ES-I3 (cell line): ENCODE measurements around the gene TSPAN7.

Experiments used
- H3K36me3 ChIP-seq: 2 replicates; pipeline ENCODE4 v1.6.1; 2013; ENCODE audit warnings: mild to moderate bottlenecking, low read length, control low read depth, moderate library complexity; ENCODE audit not compliant: insufficient read depth
- H3K4me1 ChIP-seq: 2 replicates; pipeline ENCODE4 v1.6.1; 2013; ENCODE audit warnings: mild to moderate bottlenecking, control low read depth, low read length; ENCODE audit not compliant: insufficient read depth
- H3K9ac ChIP-seq: 2 replicates; pipeline ENCODE4 v1.6.1; 2013; ENCODE audit warnings: low read depth, mild to moderate bottlenecking, low read length, moderate library complexity
- H3K9me3 ChIP-seq: 2 replicates; pipeline ENCODE4 v1.6.1; 2013; ENCODE audit warnings: mild to moderate bottlenecking, low read length, moderate library complexity; ENCODE audit not compliant: control insufficient read depth, insufficient read depth

TSPAN7 gene

GRCh38 chrX:38704146-38704882, 143.0 kb downstream of the TSPAN7 start:
- H3K36me3 ChIP-seq = no peaks in the 10 kb centered on the region
- no peaks in the 10 kb centered on the region for H3K9me3 ChIP-seq
- H3K4me1 ChIP-seq = peaks cover 20% of the 10 kb centered on the region

GRCh38 chrX:38717871-38718270, 156.5 kb downstream of the TSPAN7 start:
- Histone ChIP-seq H3K4me1 (no peaks in the 10 kb centered on the region), H3K9ac (no peak overlapping the region), H3K36me3 (no peaks in the 10 kb centered on the region), H3K9me3 (no peaks in the 10 kb centered on the region)

More at GRCh38 chrX:38704146-38704882, 143.0 kb downstream of the TSPAN7 start:
- H3K9ac ChIP-seq = no peak overlapping the region

- H3K9ac ChIP-seq = no peak overlapping the region
- H3K9me3 ChIP-seq = no peaks in the 10 kb centered on the region
- no peaks in the 10 kb centered on the region for H3K4me1 ChIP-seq
- H3K36me3 ChIP-seq = no peaks in the 10 kb centered on the region
Measured at GRCh38 chrX:38718311-38718710, 157.0 kb downstream of the TSPAN7 start.

GRCh38 chrX:38726612-38727011, 165.3 kb downstream of the TSPAN7 start:
- Histone ChIP-seq H3K4me1 (no peaks in the 10 kb centered on the region), H3K9ac (no peak overlapping the region), H3K36me3 (no peaks in the 10 kb centered on the region), H3K9me3 (no peaks in the 10 kb centered on the region)

- no peaks in the 10 kb centered on the region for H3K9me3 ChIP-seq
- no peaks in the 10 kb centered on the region for H3K4me1 ChIP-seq
- no peaks in the 10 kb centered on the region for H3K36me3 ChIP-seq
- H3K9ac ChIP-seq = no peak overlapping the region
Measured at GRCh38 chrX:38727668-38728067, 166.3 kb downstream of the TSPAN7 start.

- Histone ChIP-seq H3K4me1 (no peaks in the 10 kb centered on the region), H3K9me3 (no peaks in the 10 kb centered on the region), H3K9ac (no peak overlapping the region), H3K36me3 (no peaks in the 10 kb centered on the region)
Measured at GRCh38 chrX:38732866-38733265, 171.5 kb downstream of the TSPAN7 start.
